GM12878 (cell line): ENCODE results near the gene PNRC1. TPM values are rescaled to one million over a fixed set of nuclear protein-coding genes. Genes with fewer than 3 reads are reported as not detected.

ENCODE experiments used
- ATAC-seq: fragments of 200-7000 bp; cut with Tn5 transposase; 3 replicates; pipeline ENCODE4 v1.9.1; 2020; ENCODE audit warnings: mild to moderate bottlenecking, moderate library complexity
- BruUV-seq: library from RNA; stranded (reverse); fragments of 400-500 nt; replicated peaks from 2 replicates; lab custom pipeline; 2021; lab: Mats Ljungman, UMichigan
- CTCF ChIA-PET: fragments of 300-600 bp; sonication (Branson Sonifier 250); formaldehyde crosslinking; extraction: SDS; loops from one replicate; lab custom pipeline; 2021; ENCODE audit warnings: inconsistent platforms; lab: Yijun Ruan, JAX
- POLR2A ChIA-PET: fragments of 350-600 bp; formaldehyde crosslinking; extraction: SDS; loops from one replicate; lab custom pipeline; 2021; ENCODE audit warnings: inconsistent platforms; lab: Charles Lee
- RAD21 ChIA-PET: fragments of 300-600 bp; sonication (Branson Sonifier 250); formaldehyde crosslinking; loops from one replicate; lab custom pipeline; 2023; ENCODE audit warnings: antibody characterized with exemption; ENCODE audit not compliant: unreplicated experiment; lab: Charles Lee
- SMC1A ChIA-PET: fragments of 300-600 bp; sonication (Branson Sonifier 250); formaldehyde crosslinking; loops from one replicate; lab custom pipeline; 2023; ENCODE audit not compliant: unreplicated experiment, uncharacterized antibody; lab: Charles Lee
- DNase-seq: peaks from one replicate; pipeline ENCODE4 v3.0.0-alpha.2; 2011; ENCODE audit warnings: low read depth, low spot score
- FAIRE-seq: peaks from 3 replicates; lab custom pipeline; 2011; peaks lifted over from hg19 to GRCh38; lab: Jason Lieb, UNC
- H2AFZ ChIP-seq: 2 replicates; pipeline ENCODE4 v1.6.0; 2011; ENCODE audit warnings: low read depth, low read length, control low read depth; ENCODE audit not compliant: control insufficient read depth
- H3K27ac ChIP-seq: 2 replicates; pipeline ENCODE4 v1.5.1; 2011; ENCODE audit warnings: control low read depth; ENCODE audit not compliant: control insufficient read depth, insufficient read depth
- H3K27me3 ChIP-seq, 2 experiments: replicated peaks in 1 of 2; 2 replicates each; pipeline versions ENCODE4 v1.6.0 to v1.6.1; 2011; ENCODE audit warnings: low read length in 1 of 2; ENCODE audit not compliant: control insufficient read depth in 2 of 2, insufficient read depth in 2 of 2
- H3K36me3 ChIP-seq, 2 experiments: 2 replicates each; pipeline ENCODE4 v1.5.1; 2011; ENCODE audit warnings: low read length in 1 of 2; ENCODE audit not compliant: control insufficient read depth in 2 of 2, insufficient read depth in 2 of 2
- H3K4me1 ChIP-seq: 2 replicates; pipeline ENCODE4 v1.6.1; 2011; ENCODE audit warnings: mild to moderate bottlenecking, low read length, moderate library complexity, mixed read lengths; ENCODE audit not compliant: control insufficient read depth, insufficient read depth
- H3K4me2 ChIP-seq: 2 replicates; pipeline ENCODE4 v1.6.0; 2011; ENCODE audit warnings: control low read depth; ENCODE audit not compliant: control insufficient read depth, insufficient read depth
- H3K4me3 ChIP-seq: fragments of 200-600 bp; sonication (generic); 2 replicates; pipeline ENCODE4 v1.5.1; 2016
- H3K79me2 ChIP-seq: 2 replicates; pipeline ENCODE4 v1.6.0; 2011; ENCODE audit warnings: low read length; ENCODE audit not compliant: control insufficient read depth, insufficient read depth
- H3K9ac ChIP-seq: 2 replicates; pipeline ENCODE4 v1.8.0; 2011; ENCODE audit warnings: low read length, control low read depth, mixed read lengths; ENCODE audit not compliant: control insufficient read depth, insufficient read depth
- H3K9me3 ChIP-seq: replicated peaks from 3 replicates; pipeline ENCODE4 v1.5.1; 2011; ENCODE audit warnings: mild to moderate bottlenecking, low read length; ENCODE audit not compliant: control insufficient read depth, insufficient read depth
- H4K20me1 ChIP-seq: 2 replicates; pipeline ENCODE4 v1.6.0; 2011; ENCODE audit not compliant: control insufficient read depth, insufficient read depth
- ATF7 ChIP-seq: fragments of 450-650 bp; IDR thresholded peaks from 2 replicates; pipeline ENCODE4 v1.6.1; 2016; ENCODE audit warnings: low read depth, mild to moderate bottlenecking
- CHD4 ChIP-seq: fragments of 200-600 bp; sonication (generic); IDR thresholded peaks from 2 replicates; pipeline ENCODE4 v1.6.1; 2016; ENCODE audit warnings: mild to moderate bottlenecking
- ESRRA ChIP-seq: IDR thresholded peaks from 2 replicates; pipeline ENCODE4 v1.6.1; 2012; ENCODE audit warnings: mild to moderate bottlenecking, low read length, improper control_type of control experiment
- IKZF2 ChIP-seq, 2 experiments: fragments of 450-650 bp; IDR thresholded peaks; 2 replicates each; pipeline ENCODE4 v1.6.1; 2017; ENCODE audit warnings: mild to moderate bottlenecking in 2 of 2, moderate library complexity in 2 of 2
- KDM1A ChIP-seq: fragments of 200-600 bp; sonication (generic); IDR thresholded peaks from 2 replicates; pipeline ENCODE4 v1.6.1; 2016; ENCODE audit warnings: borderline replicate concordance
- POU2F2 ChIP-seq: IDR thresholded peaks from 3 replicates; pipeline ENCODE4 v1.6.1; 2011; ENCODE audit warnings: low read depth, mild to moderate bottlenecking, low read length, borderline replicate concordance
- RUNX3 ChIP-seq: IDR thresholded peaks from 2 replicates; pipeline ENCODE4 v1.6.1; 2012; ENCODE audit warnings: low read length, inconsistent platforms
- SREBF2 ChIP-seq: IDR thresholded peaks from 2 replicates; pipeline ENCODE4 v1.6.1; 2012; ENCODE audit warnings: mild to moderate bottlenecking, low read length
- TARDBP ChIP-seq: IDR thresholded peaks from 2 replicates; pipeline ENCODE4 v1.6.1; 2016; ENCODE audit warnings: borderline replicate concordance
- ZZZ3 ChIP-seq: IDR thresholded peaks from 2 replicates; pipeline ENCODE4 v1.6.1; 2011; ENCODE audit warnings: low read depth; ENCODE audit not compliant: control insufficient read depth, insufficient read length
- WGBS: methylation state at CpG from one replicate; pipeline ENCODE4 v1.1.6; 2016; ENCODE audit warnings: low lambda C conversion rate; ENCODE audit not compliant: insufficient replicate concordance, insufficient coverage; ENCODE audit errors: missing lambda C conversion rate; 5-methylcytosine and 5-hydroxymethylcytosine counted together
- in situ Hi-C: fragments of 300-500 bp; cut with MboI; formaldehyde crosslinking; loops from 9 replicates; pipeline ENCODE4 v1.14.3; 2018; ENCODE audit warnings: mixed read lengths
- intact Hi-C: fragments of 100-400 bp; cut with micrococcal nuclease; formaldehyde crosslinking; loops from one replicate; pipeline ENCODE4 v1.14.2; 2022; ENCODE audit not compliant: unreplicated experiment
- polyA plus RNA-seq, 11 experiments: library from polyadenylated mRNA; depleted of rRNA in 4 of 11; unstranded in 6 of 11; stranded (reverse) in 5 of 11; fragments of >200 nt; fragmentation: Nextera tagmentation in 4 of 11; fragmentation: Illumina TruSeq in 1 of 11; extraction: Ambion mirVana in 4 of 11; extraction: Trizol in 1 of 11; gene quantifications; 1 replicate in 1 of 11; 2 replicates in 10 of 11; pipeline versions ENCODE4 v1.2.1 to v1.2.3, GENCODE V29; 2011 to 2016; ENCODE audit warnings: inconsistent platforms in 2 of 11, missing spikeins in 2 of 11, low read depth in 1 of 11
- total RNA-seq, 4 experiments: library from RNA; depleted of rRNA in 3 of 4; stranded (reverse); fragments of >200 nt in 3 of 4; fragmentation: Illumina TruSeq in 1 of 4; extraction: Trizol in 1 of 4; gene quantifications; 2 replicates each; pipeline versions ENCODE4 v1.2.1 to v1.2.3, GENCODE V29; 2013 to 2021
- TF ChIP-seq, protein P1 (sequence below): fragments of 450-650 bp; IDR thresholded peaks from 2 replicates; pipeline ENCODE4 v1.6.1; 2017; ENCODE audit warnings: mild to moderate bottlenecking, low read depth, inconsistent platforms; ENCODE audit not compliant: poor library complexity, severe bottlenecking
- TF ChIP-seq, protein P2 (sequence below): fragments of 450-650 bp; formaldehyde crosslinking; IDR thresholded peaks from 2 replicates; pipeline ENCODE4 v1.5.0; 2022; ENCODE audit warnings: mild to moderate bottlenecking, missing genetic modification characterization
- TF ChIP-seq, protein P3 (sequence below): IDR thresholded peaks from 2 replicates; pipeline ENCODE4 v1.6.1; 2012; ENCODE audit warnings: improper control_type of control experiment, low read depth, low read length; ENCODE audit not compliant: insufficient replicate concordance

Gene PNRC1
- total and polyA plus RNA-seq, 10 of the 15 experiments (the other 5 are each of a cell fraction or from before 2014, with no cell fraction given): 7.6 to 66.0 (median 33.1) TPM

DNA sequence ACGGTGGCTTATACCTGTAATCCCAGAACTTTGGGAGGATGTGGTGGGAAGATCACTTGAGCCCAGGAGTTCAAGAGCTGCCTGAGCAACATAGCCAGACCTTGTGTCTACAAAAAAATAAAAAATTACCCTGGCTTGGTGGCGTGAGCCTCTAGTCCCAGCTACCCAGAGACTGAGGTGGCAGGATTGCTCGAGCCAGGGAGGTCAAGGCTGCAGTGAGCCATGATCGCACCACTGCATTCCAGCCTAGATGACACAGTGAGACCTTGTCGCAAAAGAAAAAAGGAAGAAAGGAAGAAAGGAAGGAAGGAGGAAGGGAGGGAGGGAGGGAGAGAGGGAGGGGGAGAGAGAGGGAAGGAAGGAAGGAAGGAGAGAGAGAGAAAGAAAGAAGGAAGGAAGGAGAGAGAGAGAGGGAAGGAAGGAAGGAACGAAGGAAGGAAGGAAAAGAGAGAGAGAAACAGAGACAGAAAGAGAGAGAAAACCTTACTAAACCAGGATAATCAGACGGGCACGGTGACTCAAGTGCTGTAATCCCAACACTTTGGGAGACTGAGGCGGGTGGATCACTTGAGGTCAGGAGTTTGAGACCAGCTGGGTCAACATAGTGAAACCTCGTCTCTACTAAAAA is 10.9 kb upstream of the PNRC1 start:
- 37% methylated on average over 8 of the region's 10 CpGs for WGBS

More for the DNA sequence above, 10.9 kb upstream of the PNRC1 start:
- TF ChIP-seq KDM1A: no peak
- TF ChIP-seq TARDBP: no peak
- TF ChIP-seq, protein P1, sequence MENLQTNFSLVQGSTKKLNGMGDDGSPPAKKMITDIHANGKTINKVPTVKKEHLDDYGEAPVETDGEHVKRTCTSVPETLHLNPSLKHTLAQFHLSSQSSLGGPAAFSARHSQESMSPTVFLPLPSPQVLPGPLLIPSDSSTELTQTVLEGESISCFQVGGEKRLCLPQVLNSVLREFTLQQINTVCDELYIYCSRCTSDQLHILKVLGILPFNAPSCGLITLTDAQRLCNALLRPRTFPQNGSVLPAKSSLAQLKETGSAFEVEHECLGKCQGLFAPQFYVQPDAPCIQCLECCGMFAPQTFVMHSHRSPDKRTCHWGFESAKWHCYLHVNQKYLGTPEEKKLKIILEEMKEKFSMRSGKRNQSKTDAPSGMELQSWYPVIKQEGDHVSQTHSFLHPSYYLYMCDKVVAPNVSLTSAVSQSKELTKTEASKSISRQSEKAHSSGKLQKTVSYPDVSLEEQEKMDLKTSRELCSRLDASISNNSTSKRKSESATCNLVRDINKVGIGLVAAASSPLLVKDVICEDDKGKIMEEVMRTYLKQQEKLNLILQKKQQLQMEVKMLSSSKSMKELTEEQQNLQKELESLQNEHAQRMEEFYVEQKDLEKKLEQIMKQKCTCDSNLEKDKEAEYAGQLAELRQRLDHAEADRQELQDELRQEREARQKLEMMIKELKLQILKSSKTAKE: no peak
- no peak for TF ChIP-seq POU2F2
- TF ChIP-seq ATF7: no peak
- TF ChIP-seq, protein P2, sequence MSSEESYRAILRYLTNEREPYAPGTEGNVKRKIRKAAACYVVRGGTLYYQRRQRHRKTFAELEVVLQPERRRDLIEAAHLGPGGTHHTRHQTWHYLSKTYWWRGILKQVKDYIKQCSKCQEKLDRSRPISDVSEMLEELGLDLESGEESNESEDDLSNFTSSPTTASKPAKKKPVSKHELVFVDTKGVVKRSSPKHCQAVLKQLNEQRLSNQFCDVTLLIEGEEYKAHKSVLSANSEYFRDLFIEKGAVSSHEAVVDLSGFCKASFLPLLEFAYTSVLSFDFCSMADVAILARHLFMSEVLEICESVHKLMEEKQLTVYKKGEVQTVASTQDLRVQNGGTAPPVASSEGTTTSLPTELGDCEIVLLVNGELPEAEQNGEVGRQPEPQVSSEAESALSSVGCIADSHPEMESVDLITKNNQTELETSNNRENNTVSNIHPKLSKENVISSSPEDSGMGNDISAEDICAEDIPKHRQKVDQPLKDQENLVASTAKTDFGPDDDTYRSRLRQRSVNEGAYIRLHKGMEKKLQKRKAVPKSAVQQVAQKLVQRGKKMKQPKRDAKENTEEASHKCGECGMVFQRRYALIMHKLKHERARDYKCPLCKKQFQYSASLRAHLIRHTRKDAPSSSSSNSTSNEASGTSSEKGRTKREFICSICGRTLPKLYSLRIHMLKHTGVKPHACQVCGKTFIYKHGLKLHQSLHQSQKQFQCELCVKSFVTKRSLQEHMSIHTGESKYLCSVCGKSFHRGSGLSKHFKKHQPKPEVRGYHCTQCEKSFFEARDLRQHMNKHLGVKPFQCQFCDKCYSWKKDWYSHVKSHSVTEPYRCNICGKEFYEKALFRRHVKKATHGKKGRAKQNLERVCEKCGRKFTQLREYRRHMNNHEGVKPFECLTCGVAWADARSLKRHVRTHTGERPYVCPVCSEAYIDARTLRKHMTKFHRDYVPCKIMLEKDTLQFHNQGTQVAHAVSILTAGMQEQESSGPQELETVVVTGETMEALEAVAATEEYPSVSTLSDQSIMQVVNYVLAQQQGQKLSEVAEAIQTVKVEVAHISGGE (CRISPR knock-in tag): no peak
- no peak for TF ChIP-seq CHD4
- TF ChIP-seq SREBF2: no peak
- TF ChIP-seq ESRRA: no peak
- TF ChIP-seq, protein P3, sequence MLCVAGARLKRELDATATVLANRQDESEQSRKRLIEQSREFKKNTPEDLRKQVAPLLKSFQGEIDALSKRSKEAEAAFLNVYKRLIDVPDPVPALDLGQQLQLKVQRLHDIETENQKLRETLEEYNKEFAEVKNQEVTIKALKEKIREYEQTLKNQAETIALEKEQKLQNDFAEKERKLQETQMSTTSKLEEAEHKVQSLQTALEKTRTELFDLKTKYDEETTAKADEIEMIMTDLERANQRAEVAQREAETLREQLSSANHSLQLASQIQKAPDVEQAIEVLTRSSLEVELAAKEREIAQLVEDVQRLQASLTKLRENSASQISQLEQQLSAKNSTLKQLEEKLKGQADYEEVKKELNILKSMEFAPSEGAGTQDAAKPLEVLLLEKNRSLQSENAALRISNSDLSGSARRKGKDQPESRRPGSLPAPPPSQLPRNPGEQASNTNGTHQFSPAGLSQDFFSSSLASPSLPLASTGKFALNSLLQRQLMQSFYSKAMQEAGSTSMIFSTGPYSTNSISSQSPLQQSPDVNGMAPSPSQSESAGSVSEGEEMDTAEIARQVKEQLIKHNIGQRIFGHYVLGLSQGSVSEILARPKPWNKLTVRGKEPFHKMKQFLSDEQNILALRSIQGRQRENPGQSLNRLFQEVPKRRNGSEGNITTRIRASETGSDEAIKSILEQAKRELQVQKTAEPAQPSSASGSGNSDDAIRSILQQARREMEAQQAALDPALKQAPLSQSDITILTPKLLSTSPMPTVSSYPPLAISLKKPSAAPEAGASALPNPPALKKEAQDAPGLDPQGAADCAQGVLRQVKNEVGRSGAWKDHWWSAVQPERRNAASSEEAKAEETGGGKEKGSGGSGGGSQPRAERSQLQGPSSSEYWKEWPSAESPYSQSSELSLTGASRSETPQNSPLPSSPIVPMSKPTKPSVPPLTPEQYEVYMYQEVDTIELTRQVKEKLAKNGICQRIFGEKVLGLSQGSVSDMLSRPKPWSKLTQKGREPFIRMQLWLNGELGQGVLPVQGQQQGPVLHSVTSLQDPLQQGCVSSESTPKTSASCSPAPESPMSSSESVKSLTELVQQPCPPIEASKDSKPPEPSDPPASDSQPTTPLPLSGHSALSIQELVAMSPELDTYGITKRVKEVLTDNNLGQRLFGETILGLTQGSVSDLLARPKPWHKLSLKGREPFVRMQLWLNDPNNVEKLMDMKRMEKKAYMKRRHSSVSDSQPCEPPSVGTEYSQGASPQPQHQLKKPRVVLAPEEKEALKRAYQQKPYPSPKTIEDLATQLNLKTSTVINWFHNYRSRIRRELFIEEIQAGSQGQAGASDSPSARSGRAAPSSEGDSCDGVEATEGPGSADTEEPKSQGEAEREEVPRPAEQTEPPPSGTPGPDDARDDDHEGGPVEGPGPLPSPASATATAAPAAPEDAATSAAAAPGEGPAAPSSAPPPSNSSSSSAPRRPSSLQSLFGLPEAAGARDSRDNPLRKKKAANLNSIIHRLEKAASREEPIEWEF: no peak
- no peak for TF ChIP-seq ZZZ3
- TF ChIP-seq RUNX3: no peak
- TF ChIP-seq IKZF2 (IDR thresholded peaks at IDR 0.05): no peak
- intact Hi-C loops: no loop called here
- ChIA-PET RAD21 (no interaction called here), CTCF (interaction anchor here (1.1 to 1.3 kb wide), 2 partner anchors 10 to 11 kb away, joined by 3 read pairs; partner anchors contain the start of gene PNRC1), SMC1A (interaction anchor here (1.9 kb wide), 1 partner anchor 10 kb away, joined by 5 read pairs; no protein-coding TSS in a partner anchor), POLR2A (no interaction called here)
- DNase-seq: no peak
- H3K9ac ChIP-seq: no peak overlapping the region
- no peaks in the 10 kb centered on the region for H3K4me1 ChIP-seq
- no peaks in the 10 kb centered on the region for H3K79me2 ChIP-seq
- no TSS peak for BruUV-seq
- H3K4me2 ChIP-seq: no peak overlapping the region
- no peaks in the 10 kb centered on the region; a peak in 1 of 4 replicates for H3K27me3 ChIP-seq
- no peaks in the 10 kb centered on the region for H4K20me1 ChIP-seq
- H3K9me3 ChIP-seq: no peaks in the 10 kb centered on the region
- no peak overlapping the region for H3K4me3 ChIP-seq
- H3K36me3 ChIP-seq: no peaks in the 10 kb centered on the region
- no peak for ATAC-seq
- in situ Hi-C loops: no loop called here
- H3K27ac ChIP-seq: no peak overlapping the region
- no peak overlapping the region for H2AFZ ChIP-seq
- FAIRE-seq: no peak
